Ureter (tissue), 1 donor: ENCODE data around the gene CASS4. TPM values are rescaled to one million over a fixed set of nuclear protein-coding genes. Genes with fewer than 3 reads are reported as not detected.

ENCODE experiments used
- DNase-seq: peaks from one replicate; pipeline ENCODE4 v3.0.0-alpha.2; 2020; ENCODE audit warnings: low spot score
- total RNA-seq: library from RNA; stranded (reverse); gene quantifications from one replicate; pipeline ENCODE4 v1.2.4, GENCODE V29; 2023
- donor health status: DM: yes; HTN: yes; CAD: no.

Gene CASS4
- total RNA-seq, 1 donor from 2014 or later: 0.91 TPM

DNA sequence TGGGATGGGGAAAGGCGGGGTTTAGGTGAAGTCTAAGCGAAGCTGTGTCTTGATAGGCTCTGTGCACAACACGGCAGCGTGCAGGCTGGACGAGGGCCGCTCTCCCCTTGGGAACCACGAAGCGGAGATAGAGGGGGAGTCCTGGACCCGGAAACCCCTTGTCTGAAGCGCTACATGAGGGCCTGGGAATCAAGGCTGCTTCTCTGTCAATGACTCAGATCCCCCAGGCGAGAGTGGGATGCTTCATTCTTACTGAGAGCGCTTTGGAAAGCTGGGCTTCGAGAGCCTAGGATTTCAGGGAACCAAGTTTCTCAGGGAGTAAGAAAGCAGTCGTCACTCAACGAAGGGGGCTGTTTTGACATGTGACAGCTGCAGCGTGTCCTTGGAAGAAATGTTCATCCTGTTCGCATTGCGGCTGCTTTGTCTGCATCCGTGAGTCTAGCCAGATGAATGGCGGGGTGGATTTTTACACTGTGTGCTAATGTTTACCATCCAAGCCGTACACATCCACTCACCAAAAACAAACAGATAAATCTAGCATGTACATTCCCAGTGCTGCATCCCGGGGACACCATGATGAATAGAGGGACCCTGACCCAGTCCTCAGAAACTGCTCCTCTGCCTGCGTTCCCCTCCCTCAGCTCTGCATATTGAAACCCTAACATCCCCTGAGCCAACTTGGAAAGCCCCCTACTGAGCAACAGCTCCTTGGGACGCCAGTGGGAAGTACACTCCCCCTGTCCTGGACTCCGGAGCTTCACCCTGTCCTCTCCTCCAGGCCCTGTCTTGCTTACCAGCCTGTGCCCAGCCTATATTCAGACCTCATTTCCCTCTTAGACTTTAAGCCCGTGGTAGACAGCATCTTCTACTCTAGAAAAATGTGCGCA, 31.8 kb downstream of the CASS4 start:
- DNase-seq: no peak

DNA sequence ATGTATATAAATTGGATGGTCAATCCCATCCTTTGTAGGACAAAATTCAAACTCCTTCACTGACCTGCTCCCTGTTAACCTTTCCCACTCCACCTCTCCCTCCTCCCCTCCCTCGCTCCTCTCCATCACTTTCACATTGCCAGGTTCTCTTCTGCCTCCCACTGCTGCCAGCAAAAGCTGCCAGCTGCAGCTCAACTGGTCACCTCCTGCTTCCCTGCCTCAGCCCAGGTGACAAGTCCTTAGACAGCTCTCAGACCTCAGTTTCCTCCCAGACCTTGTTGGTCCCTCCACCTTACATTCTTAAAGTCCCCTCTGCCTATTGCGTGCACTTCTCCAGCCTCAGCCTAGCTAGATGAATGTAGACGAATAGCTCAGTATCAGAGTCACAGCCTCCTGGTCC, 33.1 kb downstream of the CASS4 start:
- DNase-seq: no peak

GRCh38 chr20:56445540-56445939, 33.5 kb downstream of the CASS4 start:
- no peak for DNase-seq

- DNase-seq: no peak
Observed at GRCh38 chr20:56447227-56447626, 35.2 kb downstream of the CASS4 start.

GRCh38 chr20:56449459-56449858, 37.4 kb downstream of the CASS4 start:
- no peak for DNase-seq

GRCh38 chr20:56451056-56451765, 39.2 kb downstream of the CASS4 start:
- no peak for DNase-seq

- DNase-seq: no peak
Observed at GRCh38 chr20:56453352-56453751, 41.3 kb downstream of the CASS4 start.

DNA sequence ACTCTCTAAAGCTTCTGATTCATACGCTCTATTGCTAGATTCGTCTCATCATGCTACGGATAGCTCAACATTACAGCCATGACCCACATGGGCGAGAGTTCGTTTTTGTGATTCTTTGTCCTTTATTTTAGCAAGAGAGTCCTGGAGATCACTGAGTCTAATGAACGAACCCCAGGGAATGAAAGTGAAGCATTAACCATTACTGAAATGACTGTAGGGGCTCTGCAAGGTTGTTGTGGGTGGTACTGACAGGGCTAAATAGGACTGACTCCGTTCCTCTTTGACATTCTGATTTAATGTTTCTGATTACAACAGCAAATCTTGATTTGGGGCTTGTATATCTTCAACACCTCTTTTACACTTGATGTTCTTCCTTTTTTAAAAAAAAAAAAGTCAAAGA, 42.7 kb downstream of the CASS4 start:
- no peak for DNase-seq

DNA sequence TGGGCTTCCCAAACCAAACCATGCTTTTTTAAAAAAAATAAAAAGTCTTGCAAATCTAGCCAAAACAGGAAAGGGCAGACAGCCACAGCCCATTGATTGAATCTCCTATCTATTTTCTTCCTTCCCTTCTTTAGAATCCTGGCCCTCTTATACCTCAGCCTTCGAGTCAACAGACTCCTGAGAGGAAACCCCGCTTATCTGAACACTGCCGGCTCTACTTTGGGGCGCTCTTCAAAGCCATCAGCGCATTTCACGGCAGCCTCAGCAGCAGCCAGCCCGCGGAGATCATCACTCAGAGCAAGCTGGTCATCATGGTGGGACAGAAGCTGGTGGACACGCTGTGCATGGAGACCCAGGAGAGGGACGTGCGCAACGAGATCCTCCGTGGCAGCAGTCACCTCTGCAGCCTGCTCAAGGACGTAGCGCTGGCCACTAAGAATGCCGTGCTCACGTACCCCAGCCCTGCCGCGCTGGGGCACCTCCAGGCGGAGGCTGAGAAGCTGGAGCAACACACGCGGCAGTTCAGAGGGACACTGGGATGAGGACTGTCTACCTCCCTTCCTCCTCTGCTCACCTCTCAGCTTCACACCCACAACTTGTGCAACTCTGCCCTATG, 46.3 kb downstream of the CASS4 start:
- DNase-seq: no peak

DNA sequence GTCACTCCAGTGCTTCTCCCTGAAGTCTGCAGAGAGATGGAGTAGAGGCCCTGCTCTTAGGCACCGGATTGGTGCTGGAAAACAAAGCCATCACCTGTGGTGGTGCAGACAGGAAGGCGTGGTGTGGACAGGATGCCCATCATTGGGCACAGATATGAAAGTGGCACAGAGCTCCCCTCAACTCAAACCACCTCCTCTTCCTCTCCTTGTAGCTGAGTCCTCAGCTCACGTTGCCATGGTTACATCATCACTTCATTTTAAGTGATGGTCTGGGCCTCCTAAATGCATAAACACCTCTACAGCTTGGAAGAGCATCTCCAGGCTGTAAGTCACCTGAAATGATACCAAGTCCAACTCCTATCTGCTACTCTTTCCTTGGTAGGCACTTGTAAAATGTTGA, 48.4 kb downstream of the CASS4 start:
- no peak for DNase-seq

DNA sequence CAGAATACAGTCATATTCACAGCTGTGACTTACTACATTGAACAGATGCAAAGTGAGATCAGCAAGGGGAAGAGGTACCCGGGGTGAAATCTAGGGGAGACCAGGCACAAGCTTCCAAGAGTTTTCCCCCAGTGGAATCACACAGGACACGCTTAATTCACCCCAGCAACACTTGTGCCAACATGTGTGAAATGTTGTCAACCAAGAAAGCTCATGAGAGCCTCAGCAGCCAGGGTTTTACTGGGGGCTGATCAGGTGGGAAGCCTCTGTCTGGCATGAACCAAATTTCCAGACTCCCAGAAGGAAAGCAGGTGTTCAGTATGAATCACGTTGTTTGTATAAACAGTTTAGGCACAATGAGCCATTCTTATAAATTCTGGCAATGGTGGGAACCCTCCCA, 49.5 kb downstream of the CASS4 start:
- DNase-seq: no peak

GRCh38 chr20:56463428-56463827, 51.4 kb downstream of the CASS4 start:
- DNase-seq: no peak

DNA sequence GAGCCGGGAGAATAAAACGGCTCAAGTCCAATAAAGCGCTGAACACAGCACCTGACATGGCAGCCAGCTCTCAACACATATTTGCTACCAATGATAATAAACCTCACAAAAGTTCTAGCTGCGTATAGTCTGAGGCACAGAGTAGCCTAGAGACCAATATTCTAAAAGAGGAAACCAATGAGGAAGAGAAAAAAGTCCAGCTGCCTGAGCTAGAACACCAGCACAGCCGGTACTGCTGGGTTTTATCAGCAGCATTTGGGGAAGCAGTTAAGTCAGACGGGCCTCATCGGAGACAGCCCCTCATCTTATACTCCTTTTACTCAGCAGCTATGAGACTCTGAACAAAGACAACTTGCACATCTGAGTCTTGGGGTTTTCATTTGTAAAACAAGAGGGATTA, 53.9 kb downstream of the CASS4 start:
- DNase-seq: no peak

DNA sequence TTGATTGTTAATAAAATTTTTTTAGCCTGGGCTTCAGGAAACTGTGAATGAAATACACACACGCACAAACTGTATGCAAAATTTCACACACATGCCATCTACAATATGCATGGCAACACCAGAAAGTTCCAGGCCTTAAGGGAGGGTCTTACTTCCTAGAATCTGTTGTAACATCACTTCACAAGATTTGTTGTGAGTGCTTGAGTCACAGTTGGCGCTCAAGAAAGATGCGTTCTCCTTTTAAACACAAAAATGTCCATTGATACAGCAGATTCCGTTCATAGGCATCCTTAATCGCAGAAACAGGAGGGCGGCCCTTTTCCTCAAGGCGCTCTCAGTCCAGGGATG, 55.9 kb downstream of the CASS4 start:
- no peak for DNase-seq

GRCh38 chr20:56468316-56469076, 56.4 kb downstream of the CASS4 start, which contains the start of gene RTF2:
Gene RTF2, plus strand, starts transcription at chr20:56468627. Its CDS starts 71 bp downstream, at chr20:56468698.
- peak; percentile 93 for DNase-seq

DNA sequence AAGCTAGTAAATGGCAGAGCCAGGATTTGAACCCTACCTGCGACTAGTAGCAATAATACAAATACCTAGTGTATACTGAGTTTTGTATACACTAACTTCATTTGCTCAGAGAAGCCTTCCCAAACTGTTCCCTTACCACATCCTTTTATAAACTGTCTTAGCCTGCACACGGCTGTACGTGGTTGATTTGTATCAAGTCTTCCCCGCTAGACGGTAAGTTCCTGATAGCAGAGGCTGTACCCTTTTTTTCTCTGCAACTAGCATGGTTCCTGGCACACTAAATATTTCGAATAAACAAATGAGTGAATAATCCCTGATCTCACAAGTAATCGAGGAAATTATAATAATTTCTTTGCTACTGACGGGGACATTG, 57.0 kb downstream of the CASS4 start:
- no peak for DNase-seq

GRCh38 chr20:56483970-56484369, 71.9 kb downstream of the CASS4 start:
- no peak for DNase-seq

GRCh38 chr20:56487216-56487615, 75.2 kb downstream of the CASS4 start:
- DNase-seq: no peak

GRCh38 chr20:56488566-56488965, 76.5 kb downstream of the CASS4 start:
- DNase-seq: no peak

GRCh38 chr20:56501116-56501515, 89.1 kb downstream of the CASS4 start:
- DNase-seq: no peak

DNA sequence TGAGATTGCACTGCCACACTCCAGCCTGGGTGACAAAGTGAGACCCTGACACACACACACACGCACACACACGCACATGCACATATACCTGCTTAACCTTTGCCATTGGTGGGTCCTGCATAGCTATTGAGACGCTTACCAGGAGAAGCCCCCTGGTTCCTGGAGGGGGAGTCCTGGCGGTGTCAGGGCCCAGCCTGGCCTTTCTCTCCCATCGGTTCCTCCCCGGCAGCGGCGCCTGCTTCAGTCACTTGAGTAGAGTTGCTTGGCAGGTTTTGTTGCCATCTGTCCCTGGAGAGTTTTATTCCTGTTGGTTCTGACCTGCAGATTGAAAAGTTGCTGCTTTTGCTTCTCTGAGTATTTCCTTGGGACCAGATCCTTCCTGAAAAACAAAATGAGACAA, 91.9 kb downstream of the CASS4 start:
- DNase-seq: peak; percentile 60

DNA sequence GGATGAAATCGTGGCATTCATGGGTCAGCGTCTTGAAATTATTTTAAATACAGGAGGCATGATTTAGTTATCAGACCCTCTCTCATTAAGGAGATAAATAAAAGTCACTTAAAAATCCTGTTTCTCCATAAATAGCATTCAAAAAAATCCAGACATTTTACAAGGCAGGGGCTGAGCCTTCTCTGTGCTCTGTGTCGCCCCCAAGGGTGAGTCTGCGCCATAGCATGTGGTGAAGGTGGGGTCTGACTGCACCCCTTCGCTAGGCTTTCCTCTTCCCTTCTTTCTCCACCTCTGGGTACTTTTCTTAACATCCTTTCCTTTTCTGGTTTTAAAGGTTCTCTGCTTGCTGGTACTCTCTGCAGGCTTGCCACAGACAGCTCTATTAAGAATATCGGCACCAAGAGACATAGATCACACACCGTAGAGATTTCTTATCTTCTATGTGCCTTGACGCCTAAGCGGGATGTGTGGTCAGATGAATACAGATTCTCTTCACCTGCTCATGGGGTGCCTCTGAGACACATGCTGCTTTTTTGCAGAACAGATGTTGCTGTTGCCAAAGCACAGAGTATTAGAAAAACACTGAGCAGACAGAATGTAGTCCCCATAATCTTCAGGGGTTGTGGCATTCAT, 92.4 kb downstream of the CASS4 start:
- no peak for DNase-seq
